HCT116 (cell line): ENCODE data around the gene PJA2. TPM values are rescaled to one million over a fixed set of nuclear protein-coding genes. Genes with fewer than 3 reads are reported as not detected.

Source experiments
- ATAC-seq: fragments of 200-7000 bp; cut with Tn5 transposase; 2 replicates; pipeline ENCODE4 v1.9.1; 2020; ENCODE audit warnings: mild to moderate bottlenecking, moderate library complexity
- BruUV-seq: library from RNA; stranded (reverse); fragments of 400-500 nt; replicated peaks from 2 replicates; lab custom pipeline; 2021; lab: Mats Ljungman, UMichigan
- CTCF ChIA-PET: fragments of 300-600 bp; sonication (Branson Sonifier 250); formaldehyde crosslinking; loops from one replicate; lab custom pipeline; 2021; ENCODE audit warnings: antibody characterized with exemption; lab: Charles Lee
- POLR2A ChIA-PET: fragments of 300-600, 350-600 bp; sonication (Branson Sonifier 250); formaldehyde crosslinking; loops from one replicate; lab custom pipeline; 2021; ENCODE audit warnings: antibody characterized with exemption; lab: Charles Lee
- RAD21 ChIA-PET, 2 experiments: fragments of 300-600 bp; sonication (Branson Sonifier 250); formaldehyde crosslinking; loops; one replicate each; lab custom pipeline; 2023; ENCODE audit warnings: low total read pairs in 2 of 2; ENCODE audit not compliant: uncharacterized antibody in 2 of 2, unreplicated experiment in 2 of 2, low non-redundant PET in 1 of 2; lab: Charles Lee
- DNase-seq: peaks from one replicate; pipeline ENCODE4 v3.0.0-alpha.2; 2010; ENCODE audit warnings: low read depth, low spot score
- H2AFZ ChIP-seq: fragments of 200-600 bp; shearing (Covaris generic), sonication (generic); 2 replicates; pipeline ENCODE4 v1.6.1; 2017; ENCODE audit warnings: low read depth, mixed run types, mixed read lengths, antibody characterized with exemption, low read length; ENCODE audit not compliant: poor library complexity, severe bottlenecking
- H3K27ac ChIP-seq: 2 replicates; pipeline ENCODE4 v1.5.1; 2012; ENCODE audit warnings: low read depth, low read length
- H3K27me3 ChIP-seq: fragments of 200-600 bp; sonication (generic); 2 replicates; pipeline ENCODE4 v1.6.1; 2016; ENCODE audit warnings: mixed run types, low read length, mixed read lengths; ENCODE audit not compliant: insufficient read depth
- H3K36me3 ChIP-seq, 2 experiments: fragments of 200-500 bp in 1 of 2; fragments of 200-600 bp in 1 of 2; sonication (Bioruptor generic) in 1 of 2; sonication (generic) in 1 of 2; 2 replicates each; pipeline versions ENCODE4 v1.5.1 to v1.6.1; 2014 to 2016; ENCODE audit warnings: low read length in 2 of 2, inconsistent platforms in 1 of 2, mixed read lengths in 1 of 2, mixed run types in 1 of 2; ENCODE audit not compliant: insufficient read depth in 2 of 2, control insufficient read depth in 1 of 2
- H3K4me1 ChIP-seq, 2 experiments: fragments of 200-600 bp in 1 of 2; sonication (generic) in 1 of 2; 2 replicates each; pipeline versions ENCODE4 v1.5.1 to v1.6.1; 2012 to 2017; ENCODE audit warnings: low read length in 2 of 2, inconsistent platforms in 1 of 2, mild to moderate bottlenecking in 1 of 2, mixed read lengths in 1 of 2, mixed run types in 1 of 2, moderate library complexity in 1 of 2; ENCODE audit not compliant: insufficient read depth in 2 of 2, control insufficient read depth in 1 of 2
- H3K4me2 ChIP-seq: fragments of 200-600 bp; sonication (generic); 2 replicates; pipeline ENCODE4 v1.6.1; 2017; ENCODE audit warnings: mixed run types, low read length, mixed read lengths
- H3K4me3 ChIP-seq, 2 experiments: fragments of 200-600 bp in 1 of 2; sonication (generic) in 1 of 2; replicated peaks in 1 of 2; 2 replicates each; pipeline ENCODE4 v1.5.1; 2011 to 2016; ENCODE audit warnings: low read length in 2 of 2, control low read depth in 1 of 2, low read depth in 1 of 2, mild to moderate bottlenecking in 1 of 2, mixed read lengths in 1 of 2, mixed run types in 1 of 2
- H3K79me2 ChIP-seq: fragments of 200-600 bp; sonication (generic); 2 replicates; pipeline ENCODE4 v1.6.1; 2017; ENCODE audit warnings: mild to moderate bottlenecking, mixed run types, low read length, moderate library complexity, mixed read lengths; ENCODE audit not compliant: insufficient read depth
- H3K9ac ChIP-seq: fragments of 200-600 bp; sonication (generic); 2 replicates; pipeline ENCODE4 v1.6.1; 2016; ENCODE audit warnings: low read length, mixed read lengths
- H3K9me2 ChIP-seq: fragments of 200-600 bp; sonication (generic), shearing (Covaris generic); 2 replicates; pipeline ENCODE4 v1.6.1; 2017; ENCODE audit warnings: mixed run types, mild to moderate bottlenecking, moderate library complexity; ENCODE audit not compliant: insufficient read depth
- H3K9me3 ChIP-seq, 2 experiments: fragments of 200-500 bp in 1 of 2; fragments of 200-600 bp in 1 of 2; sonication (Bioruptor generic) in 1 of 2; sonication (generic) in 1 of 2; 2 replicates each; pipeline ENCODE4 v1.6.1; 2014 to 2017; ENCODE audit warnings: low read length in 2 of 2, mixed read lengths in 2 of 2, inconsistent platforms in 1 of 2, low read depth in 1 of 2, mild to moderate bottlenecking in 1 of 2, mixed run types in 1 of 2, moderate library complexity in 1 of 2; ENCODE audit not compliant: control insufficient read depth in 1 of 2, insufficient read depth in 1 of 2
- H4K20me1 ChIP-seq: fragments of 200-600 bp; sonication (generic), shearing (Covaris generic); 2 replicates; pipeline ENCODE4 v1.6.1; 2017; ENCODE audit warnings: mixed run types, mild to moderate bottlenecking, moderate library complexity; ENCODE audit not compliant: insufficient read depth
- POLR2A ChIP-seq: IDR thresholded peaks from 2 replicates; pipeline ENCODE4 v1.7.0; 2011; ENCODE audit warnings: borderline replicate concordance; ENCODE audit not compliant: insufficient read depth, insufficient read length; ENCODE audit errors: extremely low read depth
- POLR2AphosphoS5 ChIP-seq: IDR thresholded peaks from 2 replicates; pipeline ENCODE4 v1.6.1; 2011; ENCODE audit warnings: mild to moderate bottlenecking, low read depth, low read length, moderate library complexity
- SIN3A ChIP-seq: IDR thresholded peaks from 2 replicates; pipeline ENCODE4 v1.6.1; 2012; ENCODE audit warnings: low read depth
- TCF7L2 ChIP-seq: IDR thresholded peaks from 2 replicates; pipeline ENCODE4 v1.7.0; 2011; ENCODE audit warnings: borderline replicate concordance, inconsistent platforms; ENCODE audit not compliant: insufficient read depth, insufficient read length; ENCODE audit errors: extremely low read depth
- YY1 ChIP-seq: IDR thresholded peaks from 2 replicates; pipeline ENCODE4 v1.6.1; 2011; ENCODE audit warnings: low read length, low read depth, moderate library complexity, mild to moderate bottlenecking; ENCODE audit not compliant: insufficient replicate concordance; ENCODE audit errors: extremely low read depth
- ZFX ChIP-seq: fragments of 450-650 bp; IDR thresholded peaks from 2 replicates; pipeline ENCODE4 v1.6.1; 2017
- intact Hi-C: fragments of 100-400 bp; cut with micrococcal nuclease; formaldehyde crosslinking; loops from 2 replicates; pipeline ENCODE4 v1.10.0; 2022
- total RNA-seq: library from RNA; stranded (reverse); gene quantifications from one replicate; pipeline ENCODE4 v1.2.1, GENCODE V29; 2021; ENCODE audit not compliant: unreplicated experiment
- TF ChIP-seq, protein P1 (sequence below): IDR thresholded peaks from 2 replicates; pipeline ENCODE4 v1.6.1; 2012
- TF ChIP-seq, protein P2 (sequence below): IDR thresholded peaks from 2 replicates; pipeline ENCODE4 v1.6.1; 2012; ENCODE audit warnings: low read depth

The PJA2 gene
- total RNA-seq, 1 experiment from 2014 or later, result 38.4 TPM

DNA sequence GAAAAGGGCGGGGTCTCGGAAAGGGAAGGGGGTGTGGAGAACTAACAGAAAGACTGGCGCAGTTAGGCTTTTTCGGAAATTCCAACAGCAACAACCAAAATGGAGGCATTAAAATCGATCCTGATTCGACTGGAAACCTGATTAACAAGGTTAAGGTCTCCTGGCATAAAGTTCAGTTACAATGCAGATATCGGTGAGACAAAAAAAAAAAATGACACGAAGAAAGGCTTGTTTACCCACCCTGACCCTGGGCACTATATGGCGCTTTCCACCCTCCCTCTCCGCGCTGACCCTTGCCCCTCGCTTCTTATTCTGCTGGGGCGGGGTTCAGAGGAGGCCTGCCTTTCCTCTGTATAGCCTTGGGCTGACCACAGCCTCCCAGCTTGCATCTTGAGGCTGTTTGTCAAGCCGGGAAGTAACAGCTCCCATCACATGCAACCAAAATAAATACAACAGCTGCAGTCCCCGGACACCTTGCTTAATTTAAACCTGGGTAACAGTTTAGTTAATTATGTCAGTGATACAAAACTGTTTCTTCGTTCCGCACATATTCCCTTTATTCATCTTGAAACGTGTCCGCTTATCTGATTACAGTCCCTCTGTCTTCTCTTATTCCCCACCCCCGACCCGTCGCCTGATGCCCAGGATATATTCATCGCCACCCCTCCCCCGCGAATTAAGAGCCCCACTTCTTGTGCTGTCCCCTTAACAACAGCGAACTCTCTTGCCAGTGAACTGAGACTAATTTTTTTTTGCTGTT, 795 bp upstream of the PJA2 start:
- DNase-seq (peak; percentile 43), ATAC-seq (peak; percentile 41)
- POLR2A ChIA-PET, result interaction anchor here (0.7 kb wide), 1 partner anchor 41 kb away, joined by 4 read pairs; no protein-coding TSS in a partner anchor
- H3K27me3 ChIP-seq, result no peaks in the 10 kb centered on the region
- H3K9ac ChIP-seq, result peak overlapping the region; percentile 76
- peak overlapping the region; percentile 51 to 88 for H3K4me3 ChIP-seq
- no peaks in the 10 kb centered on the region for H4K20me1 ChIP-seq
- H3K79me2 ChIP-seq, result peaks cover 35% of the 10 kb centered on the region
- H3K9me3 ChIP-seq, result no peaks in the 10 kb centered on the region
- H3K27ac ChIP-seq, result peak overlapping the region; percentile 87
- H3K4me2 ChIP-seq, result peak overlapping the region; percentile 88
- no peaks in the 10 kb centered on the region for H3K9me2 ChIP-seq
- CTCF ChIA-PET, result no interaction called here
- RAD21 ChIA-PET, result interaction anchor here in 1 of 2 experiments (0.7 kb wide), 1 partner anchor 110 kb away, joined by 3 read pairs; no protein-coding TSS in a partner anchor
- BruUV-seq, result TSS peak; percentile 98
- peak overlapping the region; percentile 96 for H2AFZ ChIP-seq
- peaks cover 17 to 36% of the 10 kb centered on the region in 2 experiments for H3K4me1 ChIP-seq
- intact Hi-C loops, result no loop called here
- peak; percentile 30 for TF ChIP-seq YY1
- no peak for TF ChIP-seq ZFX
- TF ChIP-seq, protein P1, sequence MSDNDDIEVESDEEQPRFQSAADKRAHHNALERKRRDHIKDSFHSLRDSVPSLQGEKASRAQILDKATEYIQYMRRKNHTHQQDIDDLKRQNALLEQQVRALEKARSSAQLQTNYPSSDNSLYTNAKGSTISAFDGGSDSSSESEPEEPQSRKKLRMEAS, result peak; percentile 40; the same call in 1 of the 2 replicates
- peak; percentile 64 for TF ChIP-seq POLR2AphosphoS5
- 0 out of 2 replicates have a peak, but pooled peaks have one; percentile 2 for TF ChIP-seq SIN3A
- peak; percentile 31 for TF ChIP-seq TCF7L2
- TF ChIP-seq, protein P2, sequence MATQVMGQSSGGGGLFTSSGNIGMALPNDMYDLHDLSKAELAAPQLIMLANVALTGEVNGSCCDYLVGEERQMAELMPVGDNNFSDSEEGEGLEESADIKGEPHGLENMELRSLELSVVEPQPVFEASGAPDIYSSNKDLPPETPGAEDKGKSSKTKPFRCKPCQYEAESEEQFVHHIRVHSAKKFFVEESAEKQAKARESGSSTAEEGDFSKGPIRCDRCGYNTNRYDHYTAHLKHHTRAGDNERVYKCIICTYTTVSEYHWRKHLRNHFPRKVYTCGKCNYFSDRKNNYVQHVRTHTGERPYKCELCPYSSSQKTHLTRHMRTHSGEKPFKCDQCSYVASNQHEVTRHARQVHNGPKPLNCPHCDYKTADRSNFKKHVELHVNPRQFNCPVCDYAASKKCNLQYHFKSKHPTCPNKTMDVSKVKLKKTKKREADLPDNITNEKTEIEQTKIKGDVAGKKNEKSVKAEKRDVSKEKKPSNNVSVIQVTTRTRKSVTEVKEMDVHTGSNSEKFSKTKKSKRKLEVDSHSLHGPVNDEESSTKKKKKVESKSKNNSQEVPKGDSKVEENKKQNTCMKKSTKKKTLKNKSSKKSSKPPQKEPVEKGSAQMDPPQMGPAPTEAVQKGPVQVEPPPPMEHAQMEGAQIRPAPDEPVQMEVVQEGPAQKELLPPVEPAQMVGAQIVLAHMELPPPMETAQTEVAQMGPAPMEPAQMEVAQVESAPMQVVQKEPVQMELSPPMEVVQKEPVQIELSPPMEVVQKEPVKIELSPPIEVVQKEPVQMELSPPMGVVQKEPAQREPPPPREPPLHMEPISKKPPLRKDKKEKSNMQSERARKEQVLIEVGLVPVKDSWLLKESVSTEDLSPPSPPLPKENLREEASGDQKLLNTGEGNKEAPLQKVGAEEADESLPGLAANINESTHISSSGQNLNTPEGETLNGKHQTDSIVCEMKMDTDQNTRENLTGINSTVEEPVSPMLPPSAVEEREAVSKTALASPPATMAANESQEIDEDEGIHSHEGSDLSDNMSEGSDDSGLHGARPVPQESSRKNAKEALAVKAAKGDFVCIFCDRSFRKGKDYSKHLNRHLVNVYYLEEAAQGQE, result no peak
- TF ChIP-seq POLR2A, result peak; percentile 11
- H3K36me3 ChIP-seq, result no peaks in the 10 kb centered on the region
